Measurements from ENCODE around the gene SLC4A7.

Gene SLC4A7

DNA sequence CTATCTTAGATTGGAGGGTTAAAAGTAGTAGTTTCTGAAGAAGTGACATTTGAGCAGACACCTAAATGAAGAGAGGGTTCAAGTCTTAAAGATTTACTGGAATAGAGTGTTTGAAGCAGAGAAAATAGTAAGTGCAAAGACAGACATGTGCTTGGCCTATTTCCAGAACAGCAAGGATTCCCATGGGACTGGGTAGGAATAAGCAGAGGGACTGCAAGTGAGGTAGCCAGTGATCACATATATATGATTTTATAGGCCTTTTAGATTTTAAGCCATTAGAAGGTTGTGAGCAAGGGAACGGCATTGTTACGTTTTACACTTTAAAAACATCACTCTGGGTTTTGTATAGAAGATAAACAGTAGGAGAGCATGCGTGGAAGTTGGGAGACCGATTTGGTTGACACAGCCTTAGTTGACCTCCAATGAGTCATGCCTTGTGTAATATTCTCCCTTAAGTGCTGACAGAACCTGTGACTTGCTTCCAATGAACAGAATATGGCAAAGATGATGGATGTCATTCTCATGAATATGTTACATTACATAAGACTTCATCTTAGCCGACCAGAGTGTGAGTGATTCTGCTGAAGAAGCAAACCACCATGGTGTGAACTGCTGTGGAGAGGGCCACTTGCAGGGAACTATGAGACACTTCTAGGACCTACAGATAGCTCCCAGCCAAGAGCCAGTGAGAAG, 37.1 kb upstream of the SLC4A7 start:
- Histone ChIP-seq H3F3A (ENCODE audit: control insufficient read depth, insufficient read depth) (no peaks in the 10 kb centered on the region), H3K4me2 (ENCODE audit: low read length) (no peak overlapping the region), H3K4me1 (ENCODE audit: control insufficient read depth, low read length) (no peaks in the 10 kb centered on the region), H4K20me1 (ENCODE audit: control insufficient read depth, insufficient read depth, low read depth, low read length) (no peaks in the 10 kb centered on the region), H3K27ac (ENCODE audit: low read depth, low read length) (no peak overlapping the region), H3K4me3 (ENCODE audit: low read length) (no peak overlapping the region), H3K36me3 (ENCODE audit: control insufficient read depth, low read length) (no peaks in the 10 kb centered on the region), H3K27me3 (ENCODE audit: control insufficient read depth, low read length) (no peaks in the 10 kb centered on the region), H3K79me2 (ENCODE audit: control insufficient read depth, low read length) (no peaks in the 10 kb centered on the region), H3K9me3 (ENCODE audit: control insufficient read depth, insufficient read depth, low read length) (no peaks in the 10 kb centered on the region), H3K9me2 (replicated peaks; ENCODE audit: control insufficient read depth, low read length) (no peaks in the 10 kb centered on the region; the same call in 1 of the 2 replicates)
- no peak for TF ChIP-seq EZH2phosphoT487 (IDR thresholded peaks at IDR 0.05; ENCODE audit: borderline replicate concordance, low read length)
- TF ChIP-seq, protein P1, sequence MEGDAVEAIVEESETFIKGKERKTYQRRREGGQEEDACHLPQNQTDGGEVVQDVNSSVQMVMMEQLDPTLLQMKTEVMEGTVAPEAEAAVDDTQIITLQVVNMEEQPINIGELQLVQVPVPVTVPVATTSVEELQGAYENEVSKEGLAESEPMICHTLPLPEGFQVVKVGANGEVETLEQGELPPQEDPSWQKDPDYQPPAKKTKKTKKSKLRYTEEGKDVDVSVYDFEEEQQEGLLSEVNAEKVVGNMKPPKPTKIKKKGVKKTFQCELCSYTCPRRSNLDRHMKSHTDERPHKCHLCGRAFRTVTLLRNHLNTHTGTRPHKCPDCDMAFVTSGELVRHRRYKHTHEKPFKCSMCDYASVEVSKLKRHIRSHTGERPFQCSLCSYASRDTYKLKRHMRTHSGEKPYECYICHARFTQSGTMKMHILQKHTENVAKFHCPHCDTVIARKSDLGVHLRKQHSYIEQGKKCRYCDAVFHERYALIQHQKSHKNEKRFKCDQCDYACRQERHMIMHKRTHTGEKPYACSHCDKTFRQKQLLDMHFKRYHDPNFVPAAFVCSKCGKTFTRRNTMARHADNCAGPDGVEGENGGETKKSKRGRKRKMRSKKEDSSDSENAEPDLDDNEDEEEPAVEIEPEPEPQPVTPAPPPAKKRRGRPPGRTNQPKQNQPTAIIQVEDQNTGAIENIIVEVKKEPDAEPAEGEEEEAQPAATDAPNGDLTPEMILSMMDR (IDR thresholded peaks at IDR 0.05; ENCODE audit: low read depth, low read length, poor library complexity, severe bottlenecking) = no peak

DNA sequence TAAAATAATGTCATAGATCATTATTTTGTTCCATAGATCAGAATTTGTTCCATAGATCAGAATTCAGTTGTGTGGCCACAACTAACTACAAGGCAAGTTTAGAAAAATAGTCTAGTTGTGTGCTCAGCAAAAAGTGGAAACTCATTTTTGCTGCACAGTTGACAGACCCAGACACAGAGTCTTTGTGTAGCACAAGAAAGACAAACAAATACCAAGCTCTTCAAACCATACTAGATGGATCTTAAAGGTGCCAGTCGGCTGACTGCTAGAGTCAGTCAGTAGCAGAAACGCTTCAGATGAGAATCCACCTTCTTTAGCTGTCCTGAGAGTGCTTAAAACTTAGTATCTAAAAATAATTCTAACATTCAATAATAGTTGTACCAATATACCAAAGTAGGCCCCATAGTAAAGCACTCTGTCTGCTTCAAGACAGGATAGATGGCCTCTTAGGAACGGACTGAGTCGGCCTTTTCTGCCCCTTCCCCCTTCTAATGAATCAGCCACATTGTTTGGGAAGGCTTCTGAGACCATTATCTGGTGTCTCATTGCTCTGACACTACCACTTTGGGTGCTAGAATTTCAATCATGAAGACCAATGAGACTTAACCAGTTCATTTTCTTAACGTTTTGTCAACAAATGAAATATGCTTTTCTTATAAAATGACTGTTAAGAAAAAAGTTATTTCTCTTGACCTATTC, 27.7 kb upstream of the SLC4A7 start:
- no peaks in the 10 kb centered on the region for H3K36me3 ChIP-seq (ENCODE audit: control insufficient read depth, low read length)
- no peak overlapping the region for H3K27ac ChIP-seq (ENCODE audit: low read depth, low read length)
- no peaks in the 10 kb centered on the region for H3K79me2 ChIP-seq (ENCODE audit: control insufficient read depth, low read length)
- H3K27me3 ChIP-seq (ENCODE audit: control insufficient read depth, low read length) = no peaks in the 10 kb centered on the region
- TF ChIP-seq, protein P1 (IDR thresholded peaks at IDR 0.05; ENCODE audit: low read depth, low read length, poor library complexity, severe bottlenecking) = no peak
- no peak for TF ChIP-seq EZH2phosphoT487 (IDR thresholded peaks at IDR 0.05; ENCODE audit: borderline replicate concordance, low read length)
- no peaks in the 10 kb centered on the region for H3F3A ChIP-seq (ENCODE audit: control insufficient read depth, insufficient read depth)
- H3K4me1 ChIP-seq (ENCODE audit: control insufficient read depth, low read length) = peaks cover 6% of the 10 kb centered on the region; the same call in 1 of the 2 replicates
- H4K20me1 ChIP-seq (ENCODE audit: control insufficient read depth, insufficient read depth, low read depth, low read length) = no peaks in the 10 kb centered on the region
- no peak overlapping the region for H3K4me3 ChIP-seq (ENCODE audit: low read length)
- H3K9me3 ChIP-seq (ENCODE audit: control insufficient read depth, insufficient read depth, low read length) = no peaks in the 10 kb centered on the region
- no peaks in the 10 kb centered on the region for H3K9me2 ChIP-seq (replicated peaks; ENCODE audit: control insufficient read depth, low read length)
- no peak overlapping the region for H3K4me2 ChIP-seq (ENCODE audit: low read length)

DNA sequence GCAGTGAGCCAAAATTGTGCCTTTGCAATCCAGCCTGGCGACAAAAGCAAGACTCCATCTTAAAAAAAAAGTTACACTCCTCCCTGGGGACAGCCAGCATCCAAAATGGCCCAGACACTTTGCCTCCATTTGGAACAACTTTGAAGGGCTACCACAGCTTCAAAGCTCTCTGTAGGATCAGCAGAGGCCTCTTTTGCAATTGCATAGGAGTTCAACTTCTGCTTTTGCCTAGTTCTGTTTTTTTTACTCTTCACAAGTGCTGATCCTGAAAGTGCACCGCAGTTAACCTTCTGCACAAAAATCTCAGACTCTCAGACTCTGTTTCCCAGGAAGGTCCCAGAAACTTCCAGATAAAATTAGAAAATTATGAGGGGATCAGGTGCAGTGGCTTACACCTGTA, 25.2 kb upstream of the SLC4A7 start:
- H3K9me3 ChIP-seq (ENCODE audit: control insufficient read depth, insufficient read depth, low read length) = no peaks in the 10 kb centered on the region
- peaks cover 6% of the 10 kb centered on the region; the same call in 1 of the 2 replicates for H3K4me1 ChIP-seq (ENCODE audit: control insufficient read depth, low read length)
- no peak overlapping the region for H3K4me2 ChIP-seq (ENCODE audit: low read length)
- H3K4me3 ChIP-seq (ENCODE audit: low read length) = no peak overlapping the region
- H4K20me1 ChIP-seq (ENCODE audit: control insufficient read depth, insufficient read depth, low read depth, low read length) = no peaks in the 10 kb centered on the region
- no peaks in the 10 kb centered on the region for H3K27me3 ChIP-seq (ENCODE audit: control insufficient read depth, low read length)
- no peaks in the 10 kb centered on the region for H3K79me2 ChIP-seq (ENCODE audit: control insufficient read depth, low read length)
- H3F3A ChIP-seq (ENCODE audit: control insufficient read depth, insufficient read depth) = no peaks in the 10 kb centered on the region
- H3K27ac ChIP-seq (ENCODE audit: low read depth, low read length) = no peak overlapping the region
- H3K36me3 ChIP-seq (ENCODE audit: control insufficient read depth, low read length) = no peaks in the 10 kb centered on the region
- no peaks in the 10 kb centered on the region for H3K9me2 ChIP-seq (replicated peaks; ENCODE audit: control insufficient read depth, low read length)
- TF ChIP-seq EZH2phosphoT487 (IDR thresholded peaks at IDR 0.05; ENCODE audit: borderline replicate concordance, low read length) = no peak
- TF ChIP-seq, protein P1 (IDR thresholded peaks at IDR 0.05; ENCODE audit: low read depth, low read length, poor library complexity, severe bottlenecking) = no peak

Data from DOHH2 (cell line).